ENCODE data around the gene ABHD17A.

- TF ChIP-seq EZH2 (IDR thresholded peaks at IDR 0.05; ENCODE audit: borderline replicate concordance, low read length), result no peak
- no peak for TF ChIP-seq CTCF (conservative IDR thresholded peaks at IDR 0.05 in 1 of 2, IDR thresholded peaks at IDR 0.05 in 1 of 2; ENCODE audit: extremely low read depth in 1 of 2, insufficient read depth in 1 of 2, low read depth in 1 of 2, low read length in 2 of 2)
Observed at GRCh38 chr19:1871630-1872029, 13.7 kb downstream of the ABHD17A start.

Data from mammary epithelial cell (primary cell).